Astrocyte of the spinal cord (primary cell): ENCODE data around the gene HSPG2.

ENCODE experiments used
- DNase-seq: peaks from one replicate; pipeline ENCODE4 v3.0.0; 2011; ENCODE audit warnings: low read depth, low spot score
- H3K4me3 ChIP-seq: 2 replicates; pipeline ENCODE4 v1.5.1; 2011; ENCODE audit warnings: low read depth, mild to moderate bottlenecking, low read length, moderate library complexity
- in situ Hi-C: cut with HindIII; loops from 2 replicates; pipeline ENCODE4 v1.10.0; 2017; ENCODE audit warnings: low sequenced_read_pairs
- TF ChIP-seq, protein P1 (sequence below): IDR thresholded peaks from 2 replicates; pipeline ENCODE4 v1.5.1; 2012; ENCODE audit warnings: low read depth, mild to moderate bottlenecking, low read length, inconsistent platforms

Gene HSPG2

DNA sequence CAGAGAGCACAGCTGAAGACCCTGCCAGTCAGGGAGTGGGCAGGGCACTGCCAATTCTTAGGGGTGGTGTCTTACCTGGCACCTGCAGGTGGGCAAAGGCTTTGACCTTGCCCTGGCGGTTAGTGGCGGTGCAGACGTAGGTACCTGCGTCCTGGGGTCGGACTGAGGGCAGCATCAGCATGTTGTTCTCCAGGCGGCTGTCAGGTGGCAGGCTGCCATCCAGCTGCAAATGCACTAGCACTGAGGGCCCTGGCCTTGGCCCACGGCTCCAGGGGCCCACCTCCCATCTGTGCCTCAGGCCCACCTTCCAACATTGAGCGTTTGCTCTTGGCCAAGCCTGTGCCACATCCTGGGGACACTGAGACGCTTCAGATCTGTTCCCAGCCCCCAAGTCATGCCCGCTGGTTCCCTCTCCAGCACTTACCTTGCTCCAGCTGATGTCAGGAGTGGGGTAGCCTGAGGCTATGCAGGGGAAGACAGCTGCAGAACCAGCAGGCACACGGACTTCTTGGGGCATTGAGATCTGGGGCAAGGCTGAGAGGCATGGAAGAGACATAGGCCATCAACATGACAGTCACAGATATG, 103.6 kb downstream of the HSPG2 start:
- DNase-seq = no peak
- TF ChIP-seq, protein P1, sequence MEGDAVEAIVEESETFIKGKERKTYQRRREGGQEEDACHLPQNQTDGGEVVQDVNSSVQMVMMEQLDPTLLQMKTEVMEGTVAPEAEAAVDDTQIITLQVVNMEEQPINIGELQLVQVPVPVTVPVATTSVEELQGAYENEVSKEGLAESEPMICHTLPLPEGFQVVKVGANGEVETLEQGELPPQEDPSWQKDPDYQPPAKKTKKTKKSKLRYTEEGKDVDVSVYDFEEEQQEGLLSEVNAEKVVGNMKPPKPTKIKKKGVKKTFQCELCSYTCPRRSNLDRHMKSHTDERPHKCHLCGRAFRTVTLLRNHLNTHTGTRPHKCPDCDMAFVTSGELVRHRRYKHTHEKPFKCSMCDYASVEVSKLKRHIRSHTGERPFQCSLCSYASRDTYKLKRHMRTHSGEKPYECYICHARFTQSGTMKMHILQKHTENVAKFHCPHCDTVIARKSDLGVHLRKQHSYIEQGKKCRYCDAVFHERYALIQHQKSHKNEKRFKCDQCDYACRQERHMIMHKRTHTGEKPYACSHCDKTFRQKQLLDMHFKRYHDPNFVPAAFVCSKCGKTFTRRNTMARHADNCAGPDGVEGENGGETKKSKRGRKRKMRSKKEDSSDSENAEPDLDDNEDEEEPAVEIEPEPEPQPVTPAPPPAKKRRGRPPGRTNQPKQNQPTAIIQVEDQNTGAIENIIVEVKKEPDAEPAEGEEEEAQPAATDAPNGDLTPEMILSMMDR = no peak
- no peak overlapping the region for H3K4me3 ChIP-seq
- in situ Hi-C loops = no loop called here

DNA sequence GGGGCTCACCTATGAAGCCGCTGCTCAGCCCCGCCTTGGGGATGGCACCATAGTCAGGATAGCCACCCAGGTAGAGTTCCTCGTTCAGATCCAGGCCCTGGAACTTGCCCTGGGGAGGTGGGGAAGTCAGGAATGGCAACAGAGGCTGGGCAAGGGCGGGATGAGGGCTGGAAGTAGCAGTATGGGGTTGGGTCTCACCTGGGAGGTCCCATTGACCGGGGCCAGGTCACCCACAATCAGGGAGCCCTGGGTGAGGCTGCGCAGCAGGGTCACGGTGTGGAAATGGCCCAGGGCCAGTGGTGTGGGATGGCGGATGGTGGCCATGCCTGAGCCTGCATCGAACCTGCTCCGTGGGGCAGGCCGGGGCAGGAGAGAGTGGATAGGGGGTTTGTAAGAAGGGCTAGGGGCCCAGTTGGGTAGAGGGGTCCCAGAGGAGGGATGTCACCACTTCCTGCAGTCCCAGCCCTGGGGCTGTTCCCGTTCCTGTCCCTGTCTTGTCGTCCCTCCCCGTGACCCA, 105.6 kb downstream of the HSPG2 start:
- H3K4me3 ChIP-seq = no peak overlapping the region
- DNase-seq = no peak
- in situ Hi-C loops = no loop called here
- TF ChIP-seq, protein P1 = no peak

DNA sequence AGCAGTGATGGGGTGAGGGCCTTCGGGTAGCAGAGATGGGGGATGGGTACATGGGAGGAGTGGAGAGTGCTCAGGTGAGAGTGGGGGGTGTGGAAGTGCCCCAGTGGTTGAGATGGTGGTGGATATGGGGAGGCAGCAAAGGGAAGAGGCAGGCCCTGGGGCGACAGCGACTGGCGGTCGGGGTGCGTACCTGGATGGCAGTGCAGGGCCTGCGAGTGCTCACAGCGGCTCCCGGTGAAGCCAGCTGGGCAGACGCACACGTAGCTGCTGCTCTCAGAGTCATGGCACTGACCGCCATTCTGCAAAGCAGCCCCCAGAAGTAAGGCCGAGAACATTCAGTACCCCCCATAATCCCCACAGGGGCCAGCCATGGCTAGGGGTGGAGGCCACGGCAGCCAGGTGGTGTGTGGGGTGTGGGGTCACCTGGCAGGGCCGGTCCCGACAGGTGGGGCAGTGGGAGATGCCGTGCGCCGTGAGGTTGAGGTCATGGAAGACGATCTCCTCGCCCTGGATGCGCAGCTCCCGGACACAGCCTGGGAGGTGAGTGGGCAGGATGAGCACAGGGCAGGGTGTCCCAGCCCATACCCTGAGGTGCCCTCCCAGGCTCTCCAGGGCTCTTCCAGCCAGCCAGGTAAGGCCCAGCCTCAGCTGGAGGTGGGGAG, 106.2 kb downstream of the HSPG2 start:
- no peak for DNase-seq
- H3K4me3 ChIP-seq = no peak overlapping the region
- in situ Hi-C loops = no loop called here
- TF ChIP-seq, protein P1 = no peak

DNA sequence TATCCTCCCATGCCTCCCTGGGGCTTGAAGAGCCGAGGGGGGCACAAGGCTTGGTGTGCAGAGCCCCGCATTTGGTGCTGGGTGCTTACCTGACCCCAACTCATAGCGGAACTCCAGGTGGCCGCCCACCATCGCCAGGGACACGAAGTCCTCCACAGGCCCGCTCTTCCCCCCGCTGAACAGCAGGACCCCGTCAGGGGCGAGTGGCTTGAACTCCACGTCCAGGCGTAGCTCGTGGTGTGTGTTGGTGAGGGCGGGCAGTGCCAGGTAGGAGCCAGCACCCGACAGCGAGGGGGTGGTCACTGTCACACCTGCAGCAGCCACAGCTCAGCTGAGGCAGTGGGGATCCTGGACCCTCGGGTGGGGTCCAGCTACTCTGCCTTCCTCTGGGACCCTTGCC, 107.8 kb downstream of the HSPG2 start:
- no peak overlapping the region for H3K4me3 ChIP-seq
- TF ChIP-seq, protein P1 = no peak
- no peak for DNase-seq
- in situ Hi-C loops = no loop called here

DNA sequence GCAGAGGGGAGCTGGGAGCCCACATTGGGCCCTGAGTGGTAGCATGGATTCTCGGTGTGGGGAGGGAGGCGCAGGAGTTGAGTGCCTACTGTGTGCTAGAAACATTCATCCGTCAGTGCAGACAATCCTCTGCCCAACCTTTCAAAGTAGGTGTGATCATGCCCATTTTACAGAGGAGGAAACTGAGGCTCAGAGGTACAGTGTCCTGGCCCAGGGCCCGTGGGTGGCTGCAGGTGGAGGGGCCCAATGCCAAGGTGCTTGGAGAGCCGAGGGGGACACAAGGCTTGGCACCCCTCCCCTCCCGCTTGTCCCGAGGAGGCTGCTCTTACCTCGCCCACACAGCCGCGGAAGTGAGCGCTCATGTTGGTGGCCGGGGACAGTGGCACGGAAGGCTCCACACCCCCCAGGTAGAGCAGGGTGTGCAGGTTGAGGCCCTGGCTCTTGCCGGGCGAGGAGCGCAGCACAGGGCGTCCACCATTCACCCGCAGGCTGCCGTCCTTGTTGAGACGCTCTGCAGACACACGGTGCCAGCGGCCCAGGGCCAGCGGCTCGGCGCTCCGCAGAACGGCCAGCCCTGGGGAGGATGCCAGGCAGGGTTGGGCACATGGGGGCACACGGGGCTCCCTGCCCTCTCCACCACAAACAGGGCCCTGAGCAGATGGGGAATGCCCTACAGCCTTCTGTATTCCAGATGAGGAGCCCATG, 108.5 kb downstream of the HSPG2 start:
- TF ChIP-seq, protein P1 = no peak
- no peak overlapping the region for H3K4me3 ChIP-seq
- in situ Hi-C loops = no loop called here
- no peak for DNase-seq

DNA sequence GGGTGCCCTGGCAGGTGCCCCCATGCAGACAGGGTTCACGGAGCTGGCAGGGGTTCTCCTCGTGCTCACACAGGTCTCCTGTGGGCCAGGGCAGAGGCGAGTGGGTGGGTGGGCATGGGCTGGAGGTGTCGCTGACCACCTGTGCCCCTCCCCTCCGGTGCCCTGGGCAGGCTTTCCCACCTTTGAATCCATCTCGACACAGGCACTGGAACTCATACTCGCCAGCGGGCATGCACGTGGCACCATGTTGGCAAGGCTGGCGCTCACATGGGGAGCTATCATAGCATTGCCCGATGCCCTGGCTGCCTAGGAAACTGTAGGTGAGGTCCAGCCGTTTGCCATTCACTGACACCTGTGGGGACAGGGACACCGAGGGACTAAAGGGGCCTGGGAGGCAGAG, 109.0 kb downstream of the HSPG2 start:
- H3K4me3 ChIP-seq = no peak overlapping the region
- in situ Hi-C loops = no loop called here
- TF ChIP-seq, protein P1 = no peak
- DNase-seq = no peak
